ENCODE measurements around the gene GNG2.
"Not testable (repeated sequence)": the region's sequence is repeated elsewhere in the genome, so short reads cannot be mapped to it uniquely, and the experiment has no call there.

DNA sequence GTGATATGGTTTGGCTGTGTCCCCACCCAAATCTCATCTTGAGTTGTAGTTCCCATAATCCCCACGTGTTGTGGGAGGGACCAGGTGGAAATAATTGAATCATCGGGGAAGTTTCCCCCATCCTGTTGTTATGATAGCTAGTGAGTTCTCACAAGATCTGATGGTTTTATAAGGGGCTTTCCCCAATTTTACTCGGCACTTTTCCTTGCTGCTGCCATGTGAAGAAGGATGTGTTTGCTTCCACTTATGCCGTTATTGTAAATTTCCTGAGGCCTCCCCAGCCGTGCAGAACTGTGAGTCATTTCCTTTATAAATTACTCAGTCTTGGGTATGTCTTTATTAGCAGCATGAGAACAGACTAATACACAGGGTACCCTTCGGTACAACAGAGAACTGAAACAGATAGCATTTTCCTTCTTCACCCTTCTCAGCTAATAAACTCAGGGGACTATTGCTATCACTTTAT, 45.3 kb downstream of the GNG2 start:
- TF ChIP-seq, protein P1, sequence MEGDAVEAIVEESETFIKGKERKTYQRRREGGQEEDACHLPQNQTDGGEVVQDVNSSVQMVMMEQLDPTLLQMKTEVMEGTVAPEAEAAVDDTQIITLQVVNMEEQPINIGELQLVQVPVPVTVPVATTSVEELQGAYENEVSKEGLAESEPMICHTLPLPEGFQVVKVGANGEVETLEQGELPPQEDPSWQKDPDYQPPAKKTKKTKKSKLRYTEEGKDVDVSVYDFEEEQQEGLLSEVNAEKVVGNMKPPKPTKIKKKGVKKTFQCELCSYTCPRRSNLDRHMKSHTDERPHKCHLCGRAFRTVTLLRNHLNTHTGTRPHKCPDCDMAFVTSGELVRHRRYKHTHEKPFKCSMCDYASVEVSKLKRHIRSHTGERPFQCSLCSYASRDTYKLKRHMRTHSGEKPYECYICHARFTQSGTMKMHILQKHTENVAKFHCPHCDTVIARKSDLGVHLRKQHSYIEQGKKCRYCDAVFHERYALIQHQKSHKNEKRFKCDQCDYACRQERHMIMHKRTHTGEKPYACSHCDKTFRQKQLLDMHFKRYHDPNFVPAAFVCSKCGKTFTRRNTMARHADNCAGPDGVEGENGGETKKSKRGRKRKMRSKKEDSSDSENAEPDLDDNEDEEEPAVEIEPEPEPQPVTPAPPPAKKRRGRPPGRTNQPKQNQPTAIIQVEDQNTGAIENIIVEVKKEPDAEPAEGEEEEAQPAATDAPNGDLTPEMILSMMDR (IDR thresholded peaks at IDR 0.05; ENCODE audit: insufficient read depth, low read length, poor library complexity, severe bottlenecking) = not testable (repeated sequence)
- TF ChIP-seq EZH2phosphoT487 (conservative IDR thresholded peaks at IDR 0.05; ENCODE audit: low read length) = not testable (repeated sequence)
